Renal pelvis (tissue), 4 donors: ENCODE results near the gene ITIH2. TPM values are rescaled to one million over a fixed set of nuclear protein-coding genes. Genes with fewer than 3 reads are reported as not detected.
"Not testable (repeated sequence)": the region's sequence is repeated elsewhere in the genome, so short reads cannot be mapped to it uniquely, and the experiment has no call there.

Experiments
- DNase-seq: peaks from one replicate; pipeline ENCODE4 v3.0.0-alpha.2; 2013
- polyA plus RNA-seq, 3 donors: library from polyadenylated mRNA; unstranded; fragments of 120-200 nt; gene quantifications; one replicate each; pipeline ENCODE4 v1.2.1, GENCODE V29; 2013; ENCODE audit not compliant: insufficient read length in 3 of 3

Gene ITIH2
- polyA plus RNA-seq, 3 donors, result 0.29 to 0.49 (median 0.30) TPM

GRCh38 chr10:7692368-7692767 is 10.7 kb upstream of the ITIH2 start:
- not testable (repeated sequence) for DNase-seq

GRCh38 chr10:7693194-7693593 is 9.9 kb upstream of the ITIH2 start:
- DNase-seq, result not testable (repeated sequence)

GRCh38 chr10:7696545-7696944 is 6.6 kb upstream of the ITIH2 start:
- DNase-seq, result no peak

DNA sequence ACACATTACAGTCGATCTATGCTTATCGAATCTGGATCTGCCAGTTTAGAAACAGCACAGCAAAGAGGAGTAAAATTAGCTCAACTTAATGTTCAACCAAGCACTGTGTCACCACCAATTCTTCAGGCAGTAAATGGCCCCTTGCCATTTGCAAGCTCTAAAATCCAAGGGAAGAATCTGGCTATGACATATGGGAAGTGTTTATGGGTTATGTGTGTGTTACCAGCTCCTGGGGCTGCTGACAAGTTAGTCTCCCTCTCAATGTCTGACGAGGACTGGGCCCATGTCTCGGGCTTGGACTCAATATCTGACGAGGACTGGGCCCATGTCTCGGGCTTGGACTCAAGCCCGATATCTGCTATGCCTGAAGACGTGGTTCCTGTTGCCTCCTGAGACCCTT is 5.7 kb upstream of the ITIH2 start:
- DNase-seq, result no peak

GRCh38 chr10:7700577-7701125 is 2.5 kb upstream of the ITIH2 start:
- DNase-seq, result no peak

DNA sequence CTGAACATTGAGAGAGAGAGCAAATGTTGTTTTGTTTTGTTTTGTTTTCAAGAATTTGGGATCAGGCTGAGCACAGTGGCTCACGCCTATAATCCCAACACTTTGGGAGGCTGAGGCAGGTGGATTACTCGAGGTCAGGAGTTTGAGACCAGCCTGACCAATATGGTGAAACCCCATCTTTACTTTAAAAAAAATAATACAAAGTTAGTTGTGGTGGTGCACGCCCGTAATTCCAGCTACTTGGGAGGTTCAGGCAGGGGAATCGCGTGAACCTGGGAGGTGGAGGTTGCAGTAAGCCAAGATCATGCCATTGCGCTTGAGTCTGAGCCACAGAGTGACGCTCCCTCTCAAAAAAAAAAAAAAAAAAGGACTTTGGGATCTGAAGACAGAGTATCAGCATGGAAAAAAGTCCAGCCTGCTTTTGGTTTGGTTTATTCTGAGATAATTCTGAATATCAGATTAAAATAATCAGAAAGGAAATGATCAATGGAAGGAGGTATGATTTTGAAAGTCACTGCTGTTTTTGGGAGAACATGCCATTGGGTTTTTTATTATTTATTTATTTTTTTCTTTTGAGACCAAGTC is 1.9 kb upstream of the ITIH2 start:
- no peak for DNase-seq

DNA sequence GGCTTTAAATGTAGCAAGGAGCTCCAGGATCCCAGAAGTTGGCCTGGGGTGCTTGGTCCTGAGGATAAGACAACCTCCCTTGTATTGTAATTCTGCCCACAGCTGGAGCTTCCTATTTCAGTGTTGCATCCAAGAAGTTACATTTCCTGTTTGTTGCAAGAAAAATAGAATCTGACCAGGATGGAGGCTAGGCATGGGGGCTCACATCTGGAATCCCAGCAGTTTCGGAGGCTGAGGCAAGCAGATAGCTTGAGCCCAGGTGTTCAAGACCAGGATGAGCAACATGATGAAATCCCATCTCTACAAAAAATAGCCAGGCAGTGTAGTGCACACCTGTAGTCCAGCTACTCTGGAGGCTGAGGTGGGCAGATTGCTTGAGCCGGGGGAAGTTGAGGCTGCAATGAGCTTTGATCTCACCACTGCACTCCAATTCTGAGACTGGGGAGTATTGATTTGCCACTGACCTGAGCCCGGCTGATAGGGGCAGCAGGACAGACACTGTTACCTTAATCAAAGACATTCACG is 766 bp upstream of the ITIH2 start:
- no peak for DNase-seq

DNA sequence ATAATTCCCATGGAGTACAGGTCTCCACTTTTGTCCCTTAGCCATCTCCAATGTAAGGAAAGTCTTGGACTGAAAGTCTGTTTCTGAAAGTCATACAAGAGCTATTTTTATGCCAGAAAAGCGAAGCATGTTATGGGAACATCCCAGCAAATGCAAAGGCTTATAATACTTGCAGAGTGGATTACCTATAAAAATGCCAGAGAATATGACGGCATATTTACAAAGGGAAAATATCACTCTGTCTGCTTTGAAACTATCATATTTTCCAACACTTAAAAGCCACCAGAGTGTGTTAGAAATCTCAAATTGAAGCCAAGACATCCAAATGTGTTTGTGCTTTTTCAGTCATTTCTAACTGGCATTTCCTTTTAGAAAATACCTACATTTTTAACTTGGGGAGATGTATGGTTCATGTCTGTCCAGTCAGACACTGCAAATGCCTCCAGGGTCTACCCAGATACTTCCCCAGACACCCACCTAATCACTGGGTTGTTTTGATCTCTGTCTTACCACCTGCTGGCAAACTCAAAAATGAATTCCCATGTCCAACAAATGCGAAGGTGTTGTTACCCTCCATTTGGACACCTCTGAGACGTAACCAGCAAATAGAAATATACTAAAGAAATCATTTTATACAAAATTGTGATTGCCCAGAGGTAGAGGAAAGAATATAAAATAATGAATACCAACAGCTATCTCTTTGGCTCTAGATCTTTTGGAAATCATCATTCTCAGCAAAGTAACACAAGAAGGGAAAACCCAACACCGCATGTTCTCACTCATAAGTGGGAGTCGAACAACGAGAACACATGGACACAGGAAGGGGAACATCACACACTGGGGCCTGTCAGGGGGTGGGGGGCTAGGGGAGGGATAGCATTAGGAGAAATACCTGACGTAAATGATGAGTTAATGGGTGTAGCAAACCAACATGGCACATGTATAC is 1.2 kb downstream of the ITIH2 start:
- no peak for DNase-seq

GRCh38 chr10:7705341-7705740 is 2.2 kb downstream of the ITIH2 start:
- no peak for DNase-seq

DNA sequence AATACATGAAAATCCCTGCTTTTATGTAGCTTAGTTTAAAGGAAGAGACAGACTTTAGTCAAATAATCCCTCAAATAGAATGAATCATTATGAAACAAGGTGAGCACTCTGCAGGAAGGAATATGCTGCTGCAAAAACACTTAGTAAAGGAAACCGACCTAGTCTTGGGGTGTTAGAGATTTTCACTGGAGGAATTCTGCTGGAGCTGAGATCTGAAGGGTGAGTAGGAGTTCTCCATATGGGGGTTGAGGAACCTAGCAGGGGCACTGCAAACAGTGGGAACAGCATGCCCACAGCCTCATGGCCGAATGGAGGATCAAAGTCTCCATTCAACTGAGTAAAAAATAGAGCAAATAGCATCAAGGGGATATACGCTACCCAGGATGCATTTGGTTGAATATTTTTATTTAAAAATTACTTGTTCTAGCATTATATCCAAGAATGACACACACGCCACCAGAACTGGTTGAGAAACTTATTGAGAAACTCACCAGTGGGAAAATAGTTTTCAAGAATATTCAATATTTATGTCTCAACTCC is 3.5 kb downstream of the ITIH2 start:
- DNase-seq, result no peak

- DNase-seq, result no peak
Observed at GRCh38 chr10:7707102-7707501, 4.0 kb downstream of the ITIH2 start.

DNA sequence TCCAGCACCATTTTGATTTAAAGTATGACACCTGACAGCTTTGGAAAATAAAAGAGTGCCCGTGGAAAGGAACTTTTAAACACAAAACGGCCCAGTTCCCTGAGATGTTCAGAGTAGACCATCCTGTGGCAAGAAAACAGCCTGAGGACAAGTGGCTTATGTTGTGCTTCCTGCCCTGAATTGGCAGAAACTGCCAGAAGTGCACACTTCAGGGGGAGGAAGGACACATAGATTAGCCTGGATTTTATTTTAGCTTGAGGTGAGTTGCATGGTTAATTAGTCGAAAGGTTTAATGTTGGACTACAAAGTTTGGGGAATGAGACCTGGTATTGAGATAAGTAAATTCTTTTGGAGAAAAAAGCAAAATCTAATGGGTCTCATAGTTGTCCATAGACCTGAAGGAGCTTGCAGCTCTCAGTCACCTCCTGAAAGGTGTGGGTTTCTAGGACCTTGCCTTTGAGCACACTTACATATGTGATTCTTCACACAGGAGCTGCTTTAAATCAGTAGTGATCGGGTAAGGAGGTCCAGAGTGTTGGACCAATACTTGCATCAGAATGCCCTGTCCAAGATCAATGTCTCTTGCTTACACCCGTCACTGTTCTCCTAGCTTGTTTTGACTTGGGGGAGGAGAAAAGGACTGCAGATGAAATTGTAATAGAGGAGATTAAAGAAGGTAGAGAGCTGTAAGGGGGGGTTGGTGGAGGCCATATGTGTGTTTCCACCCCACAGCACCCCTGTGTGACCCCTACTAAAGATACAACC is 4.9 kb downstream of the ITIH2 start:
- no peak for DNase-seq

- no peak for DNase-seq
Observed at GRCh38 chr10:7708832-7709231, 5.7 kb downstream of the ITIH2 start.

DNA sequence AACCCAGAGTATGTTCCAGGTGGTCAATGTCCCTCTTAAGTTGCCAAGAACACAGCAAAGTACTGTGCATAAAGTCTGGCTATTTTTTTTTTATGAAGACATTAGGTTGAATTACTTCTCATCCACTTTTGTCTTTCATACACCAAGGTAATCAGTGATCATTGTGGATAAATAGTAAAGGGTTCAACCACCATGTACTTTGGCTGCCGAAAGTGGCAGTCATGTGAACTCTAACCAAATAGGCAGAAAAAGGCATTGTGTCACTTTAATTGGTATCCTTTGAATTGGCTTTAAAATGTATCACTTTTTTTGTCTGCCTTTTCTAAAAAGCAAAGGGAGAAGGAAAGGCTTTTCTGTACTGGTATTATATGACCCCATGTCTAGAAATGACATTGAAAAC is 7.3 kb downstream of the ITIH2 start:
- no peak for DNase-seq

DNA sequence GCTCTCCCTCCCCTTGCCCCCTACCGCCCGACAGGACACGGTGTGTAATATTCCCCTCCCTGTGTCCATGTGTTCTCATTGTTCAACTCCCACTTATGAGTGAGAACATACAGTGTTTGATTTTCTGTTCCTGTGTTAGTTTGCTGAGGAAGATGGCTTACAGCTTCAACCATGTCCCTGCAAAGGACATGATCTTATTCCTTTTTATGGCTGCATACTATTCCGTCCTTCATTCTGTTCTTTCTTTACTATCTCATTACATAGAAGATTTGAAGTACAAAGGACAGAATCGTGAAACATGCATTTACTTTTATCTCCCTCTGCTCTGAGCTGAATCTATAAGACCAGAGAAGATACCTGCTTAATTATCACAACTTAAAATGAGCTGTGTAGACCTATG is 8.0 kb downstream of the ITIH2 start:
- DNase-seq, result not testable (repeated sequence)

DNA sequence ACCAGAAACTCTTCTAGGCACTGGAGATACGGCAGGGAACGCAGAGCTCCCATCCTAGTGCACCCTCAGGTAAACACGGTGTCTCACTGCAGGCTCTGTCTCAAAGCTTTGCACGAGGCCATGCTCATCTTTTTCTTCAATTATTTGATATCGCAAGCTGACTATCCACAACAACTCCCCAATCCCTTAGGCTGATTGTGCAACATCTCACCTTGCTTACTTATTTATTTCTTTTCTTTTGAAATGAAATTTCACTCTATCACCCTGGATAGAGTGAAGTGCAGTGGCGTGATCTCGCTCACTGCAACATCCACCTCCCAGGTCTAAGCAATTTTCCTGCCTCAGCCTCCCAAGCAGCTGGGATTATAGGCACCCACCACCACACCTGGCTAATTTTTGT is 12.4 kb downstream of the ITIH2 start:
- no peak for DNase-seq

- no peak for DNase-seq
Observed at GRCh38 chr10:7717767-7718166, 14.7 kb downstream of the ITIH2 start.

DNA sequence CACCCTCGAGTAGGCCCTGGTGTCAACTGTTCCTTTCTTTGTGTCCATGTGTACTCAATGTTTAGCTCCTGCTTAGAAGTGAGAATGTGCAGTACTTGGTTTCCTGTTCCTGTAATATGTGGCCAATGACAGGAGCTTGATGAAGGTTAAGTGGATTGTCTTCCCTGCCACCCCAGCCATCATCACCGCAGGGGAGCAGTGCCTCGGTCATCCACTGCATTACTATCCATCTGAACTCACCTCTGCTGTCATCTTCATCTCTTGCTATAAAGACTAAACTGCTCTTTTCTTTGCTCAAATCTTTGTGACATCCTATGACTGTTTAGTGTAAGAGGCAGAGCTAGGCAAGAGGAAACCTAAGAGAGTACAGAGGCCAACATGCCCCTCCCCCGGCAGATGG is 15.6 kb downstream of the ITIH2 start:
- no peak for DNase-seq

GRCh38 chr10:7720478-7720877 is 17.4 kb downstream of the ITIH2 start:
- no peak for DNase-seq

DNA sequence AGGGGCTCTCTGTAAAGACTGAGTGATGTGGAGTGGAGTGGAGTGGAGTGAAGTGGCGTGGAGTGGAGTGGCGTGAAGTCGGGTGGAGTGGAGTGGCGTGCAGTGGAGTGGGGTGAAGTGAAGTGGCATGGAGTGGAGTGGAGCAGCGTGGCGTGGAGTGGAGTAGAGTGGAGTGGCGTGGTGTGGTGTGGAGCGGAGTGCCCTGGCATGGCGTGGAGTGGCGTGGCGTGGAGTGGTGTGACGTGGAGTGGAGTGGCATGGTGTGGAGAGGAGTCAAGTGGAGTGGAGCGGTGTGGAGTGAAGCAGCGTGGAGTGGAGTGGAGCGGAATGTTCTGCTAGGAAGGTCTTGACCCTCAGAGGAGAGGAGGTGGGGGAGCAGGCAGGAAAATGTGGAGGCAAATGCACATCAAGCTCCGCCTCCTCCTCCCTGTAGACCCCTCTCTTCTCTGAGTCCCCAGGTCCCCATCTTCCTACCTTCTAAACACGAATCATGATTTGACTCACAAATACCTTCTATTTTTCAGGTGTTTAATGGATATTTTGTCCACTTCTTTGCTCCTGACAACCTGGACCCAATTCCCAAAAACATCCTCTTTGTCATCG is 19.9 kb downstream of the ITIH2 start:
- DNase-seq, result no peak

DNA sequence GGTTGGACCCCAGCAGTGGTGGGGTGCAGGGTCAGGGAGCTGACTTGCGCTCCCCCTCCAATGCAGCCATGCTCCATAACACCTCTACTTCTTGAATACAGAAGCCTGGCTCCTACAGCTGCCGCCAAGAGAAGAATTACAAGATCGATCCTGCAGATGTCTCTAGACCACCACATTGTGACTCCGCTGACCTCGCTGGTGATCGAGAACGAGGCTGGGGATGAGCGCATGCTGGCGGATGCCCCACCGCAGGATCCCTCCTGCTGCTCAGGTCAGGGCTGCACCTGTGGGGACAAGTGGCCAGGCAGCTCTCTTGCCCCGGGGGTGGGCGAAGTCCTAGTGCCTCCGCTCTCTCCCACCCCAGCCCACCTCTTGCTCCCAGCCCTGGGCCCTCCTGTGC is 31.7 kb downstream of the ITIH2 start:
- no peak for DNase-seq
